Measurements from ENCODE around the gene APBB1. TPM values are rescaled to one million over a fixed set of nuclear protein-coding genes. Genes with fewer than 3 reads are reported as not detected.

APBB1 gene
- polyA plus RNA-seq: 27.6 TPM
- long read RNA-seq, donor 1, transcript APBB1-201 (14 exons, 2,636 nt): major isoform, 6 of 8 reads
- long read RNA-seq, donor 1, partial matches to known transcripts: 0 of 8 reads
- long read RNA-seq, donor 1, other reads (novel, unspliced or antisense): 0 of 8 reads
- long read RNA-seq, donor 2, transcript APBB1-201 (14 exons, 2,636 nt): major isoform, 5 of 7 reads
- long read RNA-seq, donor 2, partial matches to known transcripts: 0 of 7 reads
- long read RNA-seq, donor 2, other reads (novel, unspliced or antisense): 0 of 7 reads
- long read RNA-seq, donor 3: 0 reads
- long read RNA-seq, donor 4: 0 reads
- long read RNA-seq, donor 5, partial matches to known transcripts: 0 of 4 reads
- long read RNA-seq, donor 5, other reads (novel, unspliced or antisense): 0 of 4 reads
- long read RNA-seq, donor 6, partial matches to known transcripts: 8 of 12 reads
- long read RNA-seq, donor 6, other reads (novel, unspliced or antisense): 0 of 12 reads
- long read RNA-seq, donor 7, partial matches to known transcripts: 0 of 3 reads
- long read RNA-seq, donor 7, other reads (novel, unspliced or antisense): 0 of 3 reads
- long read RNA-seq, donor 8, partial matches to known transcripts: 0 of 3 reads
- long read RNA-seq, donor 8, other reads (novel, unspliced or antisense): 0 of 3 reads
- long read RNA-seq, donor 9, transcript APBB1-201 (14 exons, 2,636 nt): major isoform, 6 of 14 reads
- long read RNA-seq, donor 9, partial matches to known transcripts: 7 of 14 reads
- long read RNA-seq, donor 9, other reads (novel, unspliced or antisense): 0 of 14 reads
- long read RNA-seq, donor 10, partial matches to known transcripts: 0 of 5 reads
- long read RNA-seq, donor 10, other reads (novel, unspliced or antisense): 0 of 5 reads
- long read RNA-seq, donor 11, transcript APBB1-201 (14 exons, 2,636 nt): major isoform, 5 of 7 reads
- long read RNA-seq, donor 11, partial matches to known transcripts: 0 of 7 reads
- long read RNA-seq, donor 11, other reads (novel, unspliced or antisense): 0 of 7 reads

DNA sequence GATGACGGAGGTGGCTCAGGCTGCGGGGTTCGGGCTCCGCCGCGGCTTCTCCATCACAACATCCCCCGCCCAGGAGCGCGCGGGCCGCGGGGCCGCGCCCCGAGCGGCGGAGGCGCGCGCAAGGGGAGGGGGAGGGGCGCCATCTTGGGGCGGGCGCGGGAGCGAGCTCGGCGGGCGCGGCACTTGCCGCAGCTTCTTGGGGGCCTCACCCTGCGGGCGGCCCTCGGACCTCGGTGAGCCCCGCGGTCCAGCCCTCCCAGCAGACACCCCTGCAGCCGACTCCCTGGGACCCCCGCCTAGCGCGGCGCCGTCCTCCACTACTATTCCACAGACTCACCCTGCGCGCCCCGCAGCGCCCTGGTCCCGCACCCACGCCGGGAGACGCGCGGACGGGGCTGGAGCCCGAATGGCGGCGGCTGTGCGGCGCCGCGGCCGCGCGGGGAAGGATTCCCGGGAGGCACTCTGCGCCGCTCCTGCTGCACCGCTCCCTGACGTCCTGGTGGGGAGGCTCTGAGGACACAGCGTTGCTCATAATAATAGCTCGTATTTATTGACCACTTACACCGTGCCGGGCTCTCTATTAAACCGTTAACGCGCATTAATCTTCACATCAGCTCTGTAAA is at the start of gene APBB1:
APBB1 (minus strand) TSS at position 86 of the 623 bp plus-strand sequence. CDS start 7,747 bp downstream, outside the sequence.
- Histone ChIP-seq H3K4me1 (ENCODE audit: control insufficient read depth, insufficient read depth, low read length) (peaks cover 10% of the 10 kb centered on the region), H3K4me3 (ENCODE audit: low read length) (peak within 1 kb of the TSS; percentile 61), H3K27ac (ENCODE audit: low read length) (peak within 1 kb of the TSS; percentile 55), H3K9me3 (ENCODE audit: control insufficient read depth, low read depth, low read length) (no peaks in the 10 kb centered on the region), H3K27me3 (ENCODE audit: control insufficient read depth, insufficient read depth, low read length) (peaks cover 3% of the 10 kb centered on the region), H3K36me3 (ENCODE audit: control insufficient read depth, insufficient read depth, low read length) (no peaks in the 10 kb centered on the region)
- peak; percentile 48 to 83 for DNase-seq
- WGBS (ENCODE audit: insufficient coverage, low lambda C conversion rate): no CpG with 5 or more reads among the region's 75 CpGs

DNA sequence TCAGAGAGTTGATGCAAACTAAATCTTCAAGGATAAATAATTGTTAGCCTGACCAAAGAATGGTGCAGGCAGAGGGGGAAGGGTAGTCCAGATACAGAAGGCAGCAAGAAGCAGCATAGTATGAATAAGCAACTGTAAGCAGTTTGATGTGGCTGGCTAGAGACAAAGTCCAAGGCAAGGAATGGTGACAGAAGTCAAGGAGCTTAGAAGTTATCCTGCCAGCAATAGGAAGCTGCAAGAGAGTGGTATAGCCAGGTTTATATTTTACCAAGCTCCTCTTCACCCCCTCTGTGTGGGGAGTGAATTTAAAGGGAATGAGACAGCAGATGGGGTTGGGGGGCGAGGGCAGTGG is 40.2 kb upstream of the APBB1 start:
- Histone ChIP-seq H3K36me3 (ENCODE audit: control insufficient read depth, insufficient read depth, low read length) (peaks cover 68% of the 10 kb centered on the region), H3K27me3 (ENCODE audit: control insufficient read depth, insufficient read depth, low read length) (no peaks in the 10 kb centered on the region), H3K9me3 (ENCODE audit: control insufficient read depth, low read depth, low read length) (peaks cover 3% of the 10 kb centered on the region), H3K4me3 (ENCODE audit: low read length) (no peak overlapping the region), H3K27ac (ENCODE audit: low read length) (peak overlapping the region; percentile 69), H3K4me1 (ENCODE audit: control insufficient read depth, insufficient read depth, low read length) (peaks cover 22% of the 10 kb centered on the region)
- peak; percentile 74 to 88 for DNase-seq
- WGBS (ENCODE audit: insufficient coverage, low lambda C conversion rate): no CpG with 5 or more reads among the region's 1 CpG

GRCh38 chr11:6458352-6459098 is 39.6 kb upstream of the APBB1 start:
- DNase-seq: peak in 1 of 2 donors; percentile 26
- Histone ChIP-seq H3K36me3 (ENCODE audit: control insufficient read depth, insufficient read depth, low read length) (peaks cover 68% of the 10 kb centered on the region), H3K27ac (ENCODE audit: low read length) (peak overlapping the region; percentile 69), H3K9me3 (ENCODE audit: control insufficient read depth, low read depth, low read length) (peaks cover 3% of the 10 kb centered on the region), H3K27me3 (ENCODE audit: control insufficient read depth, insufficient read depth, low read length) (no peaks in the 10 kb centered on the region), H3K4me1 (ENCODE audit: control insufficient read depth, insufficient read depth, low read length) (peaks cover 22% of the 10 kb centered on the region), H3K4me3 (ENCODE audit: low read length) (no peak overlapping the region)
- no CpG with 5 or more reads among the region's 2 CpGs for WGBS (ENCODE audit: insufficient coverage, low lambda C conversion rate)

- no CpG with 5 or more reads among the region's 26 CpGs for WGBS (ENCODE audit: insufficient coverage, low lambda C conversion rate)
- peaks cover 3% of the 10 kb centered on the region for H3K9me3 ChIP-seq (ENCODE audit: control insufficient read depth, low read depth, low read length)
- H3K27ac ChIP-seq (ENCODE audit: low read length): peak overlapping the region; percentile 69
- peaks cover 22% of the 10 kb centered on the region for H3K4me1 ChIP-seq (ENCODE audit: control insufficient read depth, insufficient read depth, low read length)
- H3K36me3 ChIP-seq (ENCODE audit: control insufficient read depth, insufficient read depth, low read length): peaks cover 71% of the 10 kb centered on the region
- H3K4me3 ChIP-seq (ENCODE audit: low read length): no peak overlapping the region
- DNase-seq: no peak
- no peaks in the 10 kb centered on the region for H3K27me3 ChIP-seq (ENCODE audit: control insufficient read depth, insufficient read depth, low read length)
These were observed 38.9 kb upstream of the APBB1 start for GRCh38 chr11:6457581-6458320.

- H3K4me3 ChIP-seq (ENCODE audit: low read length): no peak overlapping the region
- no peak for DNase-seq
- no peak overlapping the region for H3K27ac ChIP-seq (ENCODE audit: low read length)
- peaks cover 73% of the 10 kb centered on the region for H3K36me3 ChIP-seq (ENCODE audit: control insufficient read depth, insufficient read depth, low read length)
- WGBS (ENCODE audit: insufficient coverage, low lambda C conversion rate): no CpG with 5 or more reads among the region's 56 CpGs
- H3K27me3 ChIP-seq (ENCODE audit: control insufficient read depth, insufficient read depth, low read length): no peaks in the 10 kb centered on the region
- peaks cover 22% of the 10 kb centered on the region for H3K4me1 ChIP-seq (ENCODE audit: control insufficient read depth, insufficient read depth, low read length)
- H3K9me3 ChIP-seq (ENCODE audit: control insufficient read depth, low read depth, low read length): peaks cover 3% of the 10 kb centered on the region
These were observed 37.6 kb upstream of the APBB1 start for GRCh38 chr11:6456361-6457073.

GRCh38 chr11:6455070-6455469 is 36.2 kb upstream of the APBB1 start:
- Histone ChIP-seq H3K4me3 (ENCODE audit: low read length) (no peak overlapping the region), H3K9me3 (ENCODE audit: control insufficient read depth, low read depth, low read length) (peaks cover 3% of the 10 kb centered on the region), H3K27ac (ENCODE audit: low read length) (no peak overlapping the region), H3K36me3 (ENCODE audit: control insufficient read depth, insufficient read depth, low read length) (peaks cover 81% of the 10 kb centered on the region), H3K27me3 (ENCODE audit: control insufficient read depth, insufficient read depth, low read length) (no peaks in the 10 kb centered on the region), H3K4me1 (ENCODE audit: control insufficient read depth, insufficient read depth, low read length) (peaks cover 17% of the 10 kb centered on the region)
- no peak for DNase-seq
- no CpG with 5 or more reads among the region's 2 CpGs for WGBS (ENCODE audit: insufficient coverage, low lambda C conversion rate)

DNA sequence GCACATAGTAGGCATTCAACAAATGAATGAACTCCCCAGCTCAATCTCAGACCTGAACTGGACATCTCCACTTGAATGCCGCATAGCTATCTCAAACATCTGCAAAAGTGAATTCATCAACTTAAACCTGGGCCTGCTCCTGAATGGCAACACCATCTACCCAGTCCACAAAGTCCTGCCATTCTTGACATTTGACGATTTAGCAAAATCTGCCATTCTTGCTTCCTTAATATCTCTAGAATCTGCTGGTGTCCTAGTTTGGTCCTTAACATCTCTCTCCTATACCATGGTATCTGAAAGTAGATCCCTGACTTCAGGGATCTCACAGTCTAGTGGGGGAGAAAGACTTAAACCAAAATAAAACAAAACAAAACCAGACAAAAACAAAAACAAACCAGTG is 34.3 kb upstream of the APBB1 start:
- Histone ChIP-seq H3K27ac (ENCODE audit: low read length) (no peak overlapping the region), H3K9me3 (ENCODE audit: control insufficient read depth, low read depth, low read length) (peaks cover 3% of the 10 kb centered on the region), H3K4me1 (ENCODE audit: control insufficient read depth, insufficient read depth, low read length) (peaks cover 2% of the 10 kb centered on the region), H3K27me3 (ENCODE audit: control insufficient read depth, insufficient read depth, low read length) (no peaks in the 10 kb centered on the region), H3K36me3 (ENCODE audit: control insufficient read depth, insufficient read depth, low read length) (peaks cover 96% of the 10 kb centered on the region), H3K4me3 (ENCODE audit: low read length) (no peak overlapping the region)
- no peak for DNase-seq
- WGBS (ENCODE audit: insufficient coverage, low lambda C conversion rate): no CpG with 5 or more reads among the region's 2 CpGs

- no peak overlapping the region for H3K4me3 ChIP-seq (ENCODE audit: low read length)
- peaks cover 3% of the 10 kb centered on the region for H3K9me3 ChIP-seq (ENCODE audit: control insufficient read depth, low read depth, low read length)
- no peak overlapping the region for H3K27ac ChIP-seq (ENCODE audit: low read length)
- no peaks in the 10 kb centered on the region for H3K4me1 ChIP-seq (ENCODE audit: control insufficient read depth, insufficient read depth, low read length)
- peaks cover 90% of the 10 kb centered on the region for H3K36me3 ChIP-seq (ENCODE audit: control insufficient read depth, insufficient read depth, low read length)
- no peaks in the 10 kb centered on the region for H3K27me3 ChIP-seq (ENCODE audit: control insufficient read depth, insufficient read depth, low read length)
- no CpG with 5 or more reads among the region's 3 CpGs for WGBS (ENCODE audit: insufficient coverage, low lambda C conversion rate)
- DNase-seq: no peak
These were observed 33.3 kb upstream of the APBB1 start for GRCh38 chr11:6452219-6452618.

- Histone ChIP-seq H3K4me1 (ENCODE audit: control insufficient read depth, insufficient read depth, low read length) (no peaks in the 10 kb centered on the region), H3K4me3 (ENCODE audit: low read length) (no peak overlapping the region), H3K27ac (ENCODE audit: low read length) (no peak overlapping the region), H3K36me3 (ENCODE audit: control insufficient read depth, insufficient read depth, low read length) (peaks cover 55% of the 10 kb centered on the region), H3K9me3 (ENCODE audit: control insufficient read depth, low read depth, low read length) (no peaks in the 10 kb centered on the region), H3K27me3 (ENCODE audit: control insufficient read depth, insufficient read depth, low read length) (no peaks in the 10 kb centered on the region)
- no CpG with 5 or more reads among the region's 3 CpGs for WGBS (ENCODE audit: insufficient coverage, low lambda C conversion rate)
- DNase-seq: no peak
These were observed 29.7 kb upstream of the APBB1 start for GRCh38 chr11:6448574-6448973.
